ENCODE measurements around the gene RIPOR1. TPM values are rescaled to one million over a fixed set of nuclear protein-coding genes. Genes with fewer than 3 reads are reported as not detected.
A peak's percentile ranks its signal among the peaks of the same experiment; 100 is the strongest.

Gene RIPOR1
- total and polyA plus RNA-seq, 2 donors from 2014 or later = 60.9 to 116 TPM

DNA sequence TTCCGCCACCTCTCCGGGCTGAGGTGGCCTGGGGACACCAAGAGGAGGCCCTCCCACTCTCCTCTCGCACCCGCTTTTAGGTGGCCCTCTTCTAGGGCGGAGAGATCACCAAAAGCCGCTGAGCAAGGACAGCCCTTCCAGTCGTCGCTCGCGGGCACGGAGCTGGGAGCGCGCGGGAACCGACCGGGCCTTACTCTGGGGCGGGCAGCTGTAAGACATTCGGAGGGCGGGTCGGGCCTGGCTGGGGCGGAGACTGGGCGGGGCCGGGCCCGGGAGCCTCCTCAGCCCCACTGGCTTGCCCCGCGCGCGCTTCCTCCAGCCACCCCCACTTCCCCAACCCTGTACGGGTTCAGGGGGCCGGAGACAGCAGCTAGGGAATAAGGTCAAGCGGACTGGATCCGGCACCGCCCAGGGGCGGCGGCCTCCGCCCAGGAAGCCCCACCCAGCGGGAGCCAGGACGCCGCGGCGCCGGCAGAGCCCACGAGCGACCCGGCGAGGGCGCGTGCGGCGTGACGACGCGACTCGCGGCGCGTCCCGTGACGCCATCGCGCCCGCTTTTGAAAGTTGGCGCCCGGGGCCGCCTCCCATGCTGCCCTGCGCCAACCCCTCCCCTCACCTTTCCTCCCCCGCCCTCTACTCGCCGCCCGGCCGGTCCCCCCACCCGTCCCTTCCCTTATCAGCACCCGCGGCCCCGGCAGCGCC, 33.3 kb downstream of the RIPOR1 start:
- Histone ChIP-seq H3K27ac (ENCODE audit: low read depth in 2 of 2, low read length in 2 of 2) (peak overlapping the region; percentile 65 to 94), H3K36me3 (ENCODE audit: control insufficient read depth in 2 of 3, insufficient read depth in 3 of 3, low read length in 3 of 3) (no peaks in the 10 kb centered on the region), H3K27me3 (ENCODE audit: control insufficient read depth, insufficient read depth, low read length) (no peaks in the 10 kb centered on the region), H3K4me1 (ENCODE audit: control insufficient read depth in 2 of 3, insufficient read depth in 2 of 3, low read depth in 1 of 3, low read length in 3 of 3) (peaks cover 0 to 12% (median 11%) of the 10 kb centered on the region in 3 donors), H3K9me3 (ENCODE audit: control insufficient read depth in 2 of 3, insufficient read depth in 1 of 3, low read length in 3 of 3) (no peaks in the 10 kb centered on the region), H3K4me3 (ENCODE audit: low read length in 3 of 3) (peak overlapping the region; percentile 65 to 78 (median 69)), H3K9ac (ENCODE audit: low read length in 3 of 3) (peak overlapping the region; percentile 46 to 75 (median 65))
- DNase-seq (peak; percentile 96 to 99 (median 98)), FAIRE-seq (no peak)
- intact Hi-C loops (cut with DNase I) = no loop called here
- TF ChIP-seq, protein P1, sequence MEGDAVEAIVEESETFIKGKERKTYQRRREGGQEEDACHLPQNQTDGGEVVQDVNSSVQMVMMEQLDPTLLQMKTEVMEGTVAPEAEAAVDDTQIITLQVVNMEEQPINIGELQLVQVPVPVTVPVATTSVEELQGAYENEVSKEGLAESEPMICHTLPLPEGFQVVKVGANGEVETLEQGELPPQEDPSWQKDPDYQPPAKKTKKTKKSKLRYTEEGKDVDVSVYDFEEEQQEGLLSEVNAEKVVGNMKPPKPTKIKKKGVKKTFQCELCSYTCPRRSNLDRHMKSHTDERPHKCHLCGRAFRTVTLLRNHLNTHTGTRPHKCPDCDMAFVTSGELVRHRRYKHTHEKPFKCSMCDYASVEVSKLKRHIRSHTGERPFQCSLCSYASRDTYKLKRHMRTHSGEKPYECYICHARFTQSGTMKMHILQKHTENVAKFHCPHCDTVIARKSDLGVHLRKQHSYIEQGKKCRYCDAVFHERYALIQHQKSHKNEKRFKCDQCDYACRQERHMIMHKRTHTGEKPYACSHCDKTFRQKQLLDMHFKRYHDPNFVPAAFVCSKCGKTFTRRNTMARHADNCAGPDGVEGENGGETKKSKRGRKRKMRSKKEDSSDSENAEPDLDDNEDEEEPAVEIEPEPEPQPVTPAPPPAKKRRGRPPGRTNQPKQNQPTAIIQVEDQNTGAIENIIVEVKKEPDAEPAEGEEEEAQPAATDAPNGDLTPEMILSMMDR (IDR thresholded peaks at IDR 0.05; ENCODE audit: borderline replicate concordance, extremely low read depth, insufficient read depth) = no peak

DNA sequence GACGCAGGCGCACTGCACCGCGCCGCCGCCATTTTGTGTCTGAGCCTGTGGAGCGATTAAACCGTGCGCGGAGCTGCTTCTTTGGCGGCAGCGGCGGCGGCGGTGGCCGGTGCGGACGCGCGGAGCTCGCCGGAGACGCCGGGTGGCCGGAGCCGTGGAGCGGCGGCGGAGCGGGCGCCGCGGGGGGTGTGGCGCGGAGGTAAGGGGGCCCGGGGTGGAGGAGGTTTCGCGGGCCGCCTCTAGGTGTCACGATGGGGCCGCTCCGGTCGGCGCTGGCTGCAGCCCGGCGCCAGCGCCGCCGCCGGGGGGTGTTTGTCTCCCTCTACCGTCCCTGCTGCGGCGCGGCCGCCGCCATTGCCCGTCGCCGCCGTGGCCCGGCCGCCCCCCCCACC, 33.9 kb downstream of the RIPOR1 start, which contains the start of gene CTCF:
Gene CTCF (plus strand): TSS at position 1 of the 392 bp plus-strand sequence. CDS start 48,307 bp downstream, outside the sequence.
- TF ChIP-seq, protein P1 (IDR thresholded peaks at IDR 0.05; ENCODE audit: borderline replicate concordance, extremely low read depth, insufficient read depth) = peak; percentile 61
- intact Hi-C loops (cut with DNase I) = no loop called here
- FAIRE-seq = no peak

DNA sequence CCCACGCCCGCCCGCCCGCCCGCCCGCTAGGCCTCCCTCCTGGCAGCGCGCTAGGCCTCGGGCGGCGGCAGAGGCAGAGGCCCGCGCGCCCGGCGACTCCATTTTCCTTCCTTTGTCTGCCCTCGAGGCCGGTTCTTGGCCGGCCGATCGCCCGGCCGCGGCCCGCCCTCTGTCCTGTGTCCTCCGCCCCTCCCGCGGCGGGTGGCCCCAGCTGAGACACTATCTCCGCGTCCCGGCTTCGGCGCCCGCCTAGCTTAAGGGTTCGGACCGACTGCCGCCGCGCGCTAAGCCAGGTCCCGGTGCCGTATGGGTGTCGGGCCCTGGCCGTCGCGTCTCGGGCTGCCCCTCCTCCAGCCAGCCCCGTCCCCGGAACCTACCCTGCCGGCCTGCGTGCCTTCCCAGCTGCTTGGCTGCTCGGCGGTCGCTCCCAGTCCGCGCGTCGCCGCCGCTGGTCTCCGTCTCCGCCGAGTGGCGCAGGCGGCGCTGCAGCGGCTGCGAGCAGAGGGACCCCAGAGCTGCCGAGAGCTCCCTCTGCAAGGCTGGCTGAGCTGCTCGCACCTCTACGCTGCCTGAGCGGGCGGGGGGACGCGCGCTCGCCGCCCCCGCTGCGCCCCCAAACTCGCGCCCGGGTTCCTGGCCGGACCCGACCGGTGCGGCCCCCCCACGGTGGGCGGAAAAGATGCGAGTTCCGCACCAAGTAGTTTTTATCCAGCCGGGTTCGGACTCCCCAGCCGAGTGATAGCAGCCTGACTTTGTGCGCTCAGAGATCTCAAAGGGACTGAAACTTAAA, 34.5 kb downstream of the RIPOR1 start:
- H3K4me1 ChIP-seq (ENCODE audit: control insufficient read depth in 2 of 3, insufficient read depth in 2 of 3, low read depth in 1 of 3, low read length in 3 of 3) = peaks cover 0 to 14% (median 12%) of the 10 kb centered on the region in 3 donors
- peak overlapping the region; percentile 96 to 97 for H3K27ac ChIP-seq (ENCODE audit: low read depth in 2 of 2, low read length in 2 of 2)
- no peaks in the 10 kb centered on the region for H3K27me3 ChIP-seq (ENCODE audit: control insufficient read depth, insufficient read depth, low read length)
- no peaks in the 10 kb centered on the region for H3K36me3 ChIP-seq (ENCODE audit: control insufficient read depth in 2 of 3, insufficient read depth in 3 of 3, low read length in 3 of 3)
- TF ChIP-seq, protein P1 (IDR thresholded peaks at IDR 0.05; ENCODE audit: borderline replicate concordance, extremely low read depth, insufficient read depth) = no peak
- intact Hi-C loops (cut with DNase I) = no loop called here
- DNase-seq (peak; percentile 70 to 92 (median 87)), FAIRE-seq (no peak)
- H3K4me3 ChIP-seq (ENCODE audit: low read length in 3 of 3) = peak overlapping the region; percentile 66 to 85 (median 75)
- peak overlapping the region; percentile 50 to 86 (median 70) for H3K9ac ChIP-seq (ENCODE audit: low read length in 3 of 3)
- H3K9me3 ChIP-seq (ENCODE audit: control insufficient read depth in 2 of 3, insufficient read depth in 1 of 3, low read length in 3 of 3) = no peaks in the 10 kb centered on the region

More for the DNA sequence above, 33.9 kb downstream of the RIPOR1 start, which contains the start of gene CTCF:
- DNase-seq = peak in 4 of 5 donors; percentile 88 to 97 (median 92)
- peak within 1 kb of the TSS; percentile 70 to 86 (median 75) for H3K9ac ChIP-seq (ENCODE audit: low read length in 3 of 3)
- H3K4me3 ChIP-seq (ENCODE audit: low read length in 3 of 3) = peak within 1 kb of the TSS; percentile 75 to 85 (median 78)
- H3K9me3 ChIP-seq (ENCODE audit: control insufficient read depth in 2 of 3, insufficient read depth in 1 of 3, low read length in 3 of 3) = no peaks in the 10 kb centered on the region
- no peaks in the 10 kb centered on the region for H3K27me3 ChIP-seq (ENCODE audit: control insufficient read depth, insufficient read depth, low read length)
- no peaks in the 10 kb centered on the region for H3K36me3 ChIP-seq (ENCODE audit: control insufficient read depth in 2 of 3, insufficient read depth in 3 of 3, low read length in 3 of 3)
- peak within 1 kb of the TSS; percentile 96 to 97 for H3K27ac ChIP-seq (ENCODE audit: low read depth in 2 of 2, low read length in 2 of 2)
- peaks cover 0 to 14% (median 12%) of the 10 kb centered on the region in 3 donors for H3K4me1 ChIP-seq (ENCODE audit: control insufficient read depth in 2 of 3, insufficient read depth in 2 of 3, low read depth in 1 of 3, low read length in 3 of 3)
